D721Med (cell line): ENCODE measurements around the gene ISG15.

Source experiments
- DNase-seq: peaks from one replicate; pipeline ENCODE4 v3.0.0; 2011; ENCODE audit warnings: low spot score; ENCODE audit not compliant: insufficient read length
- FAIRE-seq: peaks from 2 replicates; lab custom pipeline; 2011; peaks lifted over from hg19 to GRCh38; lab: Jason Lieb, UNC
- CTCF ChIP-seq: IDR thresholded peaks from 2 replicates; pipeline ENCODE4 v1.5.1; 2012; ENCODE audit warnings: mild to moderate bottlenecking, control low read depth; ENCODE audit not compliant: insufficient read depth; ENCODE audit errors: missing control alignments

ISG15 gene

GRCh38 chr1:978069-978834 lies 35.0 kb upstream of the ISG15 start:
- DNase-seq, result no peak
- FAIRE-seq, result no peak
- no peak for TF ChIP-seq CTCF

- FAIRE-seq, result no peak
- no peak for DNase-seq
These were observed 34.2 kb upstream of the ISG15 start for GRCh38 chr1:978835-979743.

GRCh38 chr1:979744-980072 lies 33.6 kb upstream of the ISG15 start:
- TF ChIP-seq CTCF, result no peak
- FAIRE-seq (no peak), DNase-seq (no peak)

More at GRCh38 chr1:978835-979743, 34.2 kb upstream of the ISG15 start:
- TF ChIP-seq CTCF, result no peak

- no peak for FAIRE-seq
- no peak for TF ChIP-seq CTCF
- no peak for DNase-seq
These were observed 33.1 kb upstream of the ISG15 start for GRCh38 chr1:980137-980571.

GRCh38 chr1:980602-981395 lies 32.5 kb upstream of the ISG15 start:
- FAIRE-seq (no peak), DNase-seq (no peak)
- TF ChIP-seq CTCF, result no peak

GRCh38 chr1:981491-981954 lies 31.8 kb upstream of the ISG15 start:
- no peak for TF ChIP-seq CTCF
- DNase-seq, result no peak
- FAIRE-seq, result no peak
